K562 (cell line): ENCODE results near the gene PHKB. TPM values are rescaled to one million over a fixed set of nuclear protein-coding genes. Genes with fewer than 3 reads are reported as not detected.

Experiments used
- ATAC-seq: fragments of 200-7000 bp; cut with Tn5 transposase; 3 replicates; pipeline ENCODE4 v1.9.1; 2020; ENCODE audit warnings: moderate library complexity
- BruUV-seq: library from RNA; stranded (reverse); fragments of 400-500 nt; replicated peaks from 2 replicates; lab custom pipeline; 2021; lab: Mats Ljungman, UMichigan
- CTCF ChIA-PET: fragments of 300-600 bp; formaldehyde crosslinking; extraction: SDS; loops from one replicate; lab custom pipeline; 2021; ENCODE audit warnings: low intra/inter-chr PET ratio; lab: Yijun Ruan, JAX
- POLR2A ChIA-PET: fragments of 300-600, 350-650 bp; sonication (Branson Sonifier 250); formaldehyde crosslinking; extraction: SDS; loops from one replicate; lab custom pipeline; 2021; ENCODE audit warnings: antibody characterized with exemption, inconsistent platforms; lab: Yijun Ruan, JAX
- DNase-seq, 4 experiments: peaks; one replicate each; pipeline versions ENCODE4 v3.0.0 to v3.0.0-alpha.2; 2011 to 2018; ENCODE audit warnings: low spot score in 3 of 4, mixed read lengths in 3 of 4; ENCODE audit errors: extremely low read depth in 1 of 4
- FAIRE-seq: peaks from 2 replicates; lab custom pipeline; 2011; peaks lifted over from hg19 to GRCh38; lab: Jason Lieb, UNC
- H2AFZ ChIP-seq: 2 replicates; pipeline ENCODE4 v1.6.0; 2011; ENCODE audit warnings: low read depth, low read length, control low read depth, inconsistent platforms
- H3K27ac ChIP-seq: fragments of 200-600 bp; 3 replicates; pipeline ENCODE4 v1.8.0; 2011; ENCODE audit warnings: low read depth, mild to moderate bottlenecking, control low read depth, inconsistent platforms, low read length, moderate library complexity, mixed read lengths; ENCODE audit errors: extremely low read depth
- H3K27me3 ChIP-seq, 2 experiments: fragments of 300-600 bp in 1 of 2; 2 replicates in 1 of 2; 3 replicates in 1 of 2; pipeline versions ENCODE4 v1.6.0 to v1.8.0; 2011; ENCODE audit warnings: inconsistent platforms in 2 of 2, low read length in 2 of 2, mild to moderate bottlenecking in 1 of 2, mixed read lengths in 1 of 2, moderate library complexity in 1 of 2; ENCODE audit not compliant: control insufficient read depth in 2 of 2, insufficient read depth in 2 of 2
- H3K36me3 ChIP-seq: fragments of 300-600 bp; 3 replicates; pipeline ENCODE4 v1.8.0; 2011; ENCODE audit warnings: mild to moderate bottlenecking, low read length, inconsistent platforms; ENCODE audit not compliant: control insufficient read depth, insufficient read depth
- H3K4me1 ChIP-seq, 2 experiments: fragments of 200-600 bp in 1 of 2; replicated peaks in 1 of 2; 2 replicates in 1 of 2; 3 replicates in 1 of 2; pipeline versions ENCODE4 v1.5.1 to v1.8.0; 2011; ENCODE audit warnings: inconsistent platforms in 2 of 2, low read length in 2 of 2, mild to moderate bottlenecking in 1 of 2, mixed read lengths in 1 of 2, moderate library complexity in 1 of 2; ENCODE audit not compliant: control insufficient read depth in 2 of 2, insufficient read depth in 2 of 2
- H3K4me2 ChIP-seq: 2 replicates; pipeline ENCODE4 v1.6.1; 2011; ENCODE audit warnings: low read length, control low read depth, inconsistent platforms, mixed read lengths; ENCODE audit not compliant: insufficient read depth
- H3K4me3 ChIP-seq: fragments of 200-600 bp; sonication (generic), shearing (Covaris generic); 2 replicates; pipeline ENCODE4 v1.5.1; 2016; ENCODE audit warnings: control low read depth, inconsistent platforms
- H3K79me2 ChIP-seq: fragments of 200-600 bp; 3 replicates; pipeline ENCODE4 v1.8.0; 2011; ENCODE audit warnings: low read length, inconsistent platforms; ENCODE audit not compliant: control insufficient read depth, insufficient read depth
- H3K9ac ChIP-seq, 2 experiments: 2 replicates each; pipeline versions ENCODE4 v1.6.0 to v1.6.1; 2011; ENCODE audit warnings: low read depth in 2 of 2, low read length in 2 of 2, control low read depth in 1 of 2, inconsistent platforms in 1 of 2, mild to moderate bottlenecking in 1 of 2, mixed read lengths in 1 of 2; ENCODE audit not compliant: insufficient read depth in 1 of 2
- H3K9me1 ChIP-seq: one replicate; pipeline ENCODE4 v1.6.0; 2011; ENCODE audit warnings: inconsistent platforms, mild to moderate bottlenecking, low read length, moderate library complexity; ENCODE audit not compliant: control insufficient read depth, insufficient read depth
- H3K9me3 ChIP-seq: replicated peaks from 2 replicates; pipeline ENCODE4 v1.5.1; 2011; ENCODE audit warnings: low read depth, low read length, inconsistent platforms; ENCODE audit not compliant: control insufficient read depth, insufficient read depth
- H4K20me1 ChIP-seq: replicated peaks from 2 replicates; pipeline ENCODE4 v1.6.1; 2011; ENCODE audit warnings: low read length, inconsistent platforms, mixed read lengths; ENCODE audit not compliant: control insufficient read depth, insufficient read depth
- BRF1 ChIP-seq: IDR thresholded peaks from 3 replicates; pipeline ENCODE4 v1.6.1; 2011; ENCODE audit warnings: borderline replicate concordance, mild to moderate bottlenecking; ENCODE audit not compliant: insufficient read length; ENCODE audit errors: extremely low read depth
- COPS2 ChIP-seq: fragments of 450-650 bp; conservative IDR thresholded peaks from 2 replicates; pipeline ENCODE4 v1.6.1; 2016; ENCODE audit warnings: mild to moderate bottlenecking, moderate library complexity
- NCOA6 ChIP-seq: fragments of 450-650 bp; IDR thresholded peaks from 2 replicates; pipeline ENCODE4 v1.6.1; 2017; ENCODE audit warnings: mild to moderate bottlenecking
- RBM15 ChIP-seq: fragments of 200-400 bp; formaldehyde crosslinking; IDR thresholded peaks from 2 replicates; pipeline ENCODE4 v1.6.1; 2018; ENCODE audit warnings: mild to moderate bottlenecking, low read length, moderate library complexity; ENCODE audit not compliant: insufficient read depth
- SP2 ChIP-seq: IDR thresholded peaks from 2 replicates; pipeline ENCODE4 v1.6.1; 2011; ENCODE audit warnings: mild to moderate bottlenecking, low read depth, low read length, moderate library complexity; ENCODE audit not compliant: poor library complexity, severe bottlenecking; ENCODE audit errors: extremely low read depth
- TAL1 ChIP-seq: fragments of 450-650 bp; IDR thresholded peaks from 2 replicates; pipeline ENCODE4 v1.6.1; 2016; ENCODE audit warnings: mild to moderate bottlenecking
- ZNF311 ChIP-seq: fragments of 250-450 bp; sonication (Bioruptor Pico); IDR thresholded peaks from 2 replicates; pipeline ENCODE4 v1.4.0; 2020; ENCODE audit warnings: mild to moderate bottlenecking, moderate library complexity
- WGBS: fragments of 100-300 bp; shearing (Covaris generic); methylation state at CpG from one replicate; pipeline ENCODE4 v1.1.6; 2016; ENCODE audit warnings: low coverage, mixed read lengths; ENCODE audit not compliant: insufficient coverage; ENCODE audit errors: missing lambda C conversion rate; 5-methylcytosine and 5-hydroxymethylcytosine counted together
- in situ Hi-C: fragments of 300-500 bp; cut with MboI; formaldehyde crosslinking; loops from 4 replicates; pipeline ENCODE4 v1.15.0; 2018; ENCODE audit warnings: inconsistent platforms, mixed read lengths
- intact Hi-C: fragments of 100-400 bp; cut with micrococcal nuclease; formaldehyde crosslinking; loops from 2 replicates; pipeline ENCODE4 v1.14.2; 2022
- polyA plus RNA-seq, 8 experiments: library from polyadenylated mRNA; depleted of rRNA in 4 of 8; stranded (reverse) in 5 of 8; unstranded in 3 of 8; fragments of >200 nt; fragmentation: Nextera tagmentation in 2 of 8; fragmentation: Illumina TruSeq in 1 of 8; extraction: Ambion mirVana in 2 of 8; extraction: Trizol in 1 of 8; gene quantifications; 2 replicates each; pipeline versions ENCODE4 v1.2.1 to v1.2.3, GENCODE V29; 2011 to 2014; ENCODE audit warnings: inconsistent platforms in 1 of 8, missing spikeins in 1 of 8
- total RNA-seq, 7 experiments: library from RNA; depleted of rRNA in 6 of 7; stranded (reverse); fragments of >200 nt in 6 of 7; fragmentation: Illumina TruSeq in 2 of 7; extraction: Trizol in 2 of 7; gene quantifications; 2 replicates each; pipeline versions ENCODE4 v1.2.1 to v1.2.3, GENCODE V29; 2011 to 2021; ENCODE audit warnings: low replicate concordance in 1 of 7
- TF ChIP-seq, protein P1 (sequence below): fragments of 450-650 bp; formaldehyde crosslinking; IDR thresholded peaks from 2 replicates; pipeline ENCODE4 v1.4.0; 2022; ENCODE audit warnings: missing genetic modification characterization
- TF ChIP-seq, protein P2 (sequence below): fragments of 450-650 bp; IDR thresholded peaks from 2 replicates; pipeline ENCODE4 v1.6.1; 2016; ENCODE audit warnings: missing biosample characterization, missing genetic modification characterization
- TF ChIP-seq, protein P3 (sequence below): fragments of 450-650 bp; formaldehyde crosslinking; IDR thresholded peaks from 2 replicates; pipeline ENCODE4 v1.4.0; 2022; ENCODE audit warnings: missing genetic modification characterization
- TF ChIP-seq, protein P4 (sequence below): sonication (generic); formaldehyde crosslinking; IDR thresholded peaks from 2 replicates; pipeline ENCODE4 v1.8.0; 2023; ENCODE audit warnings: mild to moderate bottlenecking, missing genetic modification reagents

Gene PHKB
- total and polyA plus RNA-seq, 9 of the 15 experiments (the other 6 are each of a cell fraction or from before 2014, with no cell fraction given) = 24.7 to 92.3 (median 67.0) TPM

DNA sequence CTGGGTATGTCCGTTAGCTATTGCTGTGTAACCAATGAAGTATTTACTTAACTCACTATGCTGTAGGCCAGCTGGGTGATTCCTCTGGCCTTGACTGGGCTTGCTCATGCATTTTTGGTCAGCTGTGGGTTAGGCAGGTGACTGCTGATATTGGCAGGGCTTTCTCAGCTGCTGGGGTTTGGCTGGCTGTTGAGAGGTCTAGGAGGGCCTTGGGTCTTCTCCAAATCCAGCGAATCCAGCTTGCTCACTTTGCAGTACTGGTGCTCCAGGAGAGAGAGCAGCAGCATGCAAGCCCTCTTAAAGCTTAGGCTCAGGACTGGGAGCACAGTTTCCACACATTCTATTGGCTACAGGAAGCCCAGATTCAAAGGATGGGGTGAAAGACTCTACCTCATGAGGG is 270.1 kb downstream of the PHKB start (continued):
- TF ChIP-seq, protein P1, sequence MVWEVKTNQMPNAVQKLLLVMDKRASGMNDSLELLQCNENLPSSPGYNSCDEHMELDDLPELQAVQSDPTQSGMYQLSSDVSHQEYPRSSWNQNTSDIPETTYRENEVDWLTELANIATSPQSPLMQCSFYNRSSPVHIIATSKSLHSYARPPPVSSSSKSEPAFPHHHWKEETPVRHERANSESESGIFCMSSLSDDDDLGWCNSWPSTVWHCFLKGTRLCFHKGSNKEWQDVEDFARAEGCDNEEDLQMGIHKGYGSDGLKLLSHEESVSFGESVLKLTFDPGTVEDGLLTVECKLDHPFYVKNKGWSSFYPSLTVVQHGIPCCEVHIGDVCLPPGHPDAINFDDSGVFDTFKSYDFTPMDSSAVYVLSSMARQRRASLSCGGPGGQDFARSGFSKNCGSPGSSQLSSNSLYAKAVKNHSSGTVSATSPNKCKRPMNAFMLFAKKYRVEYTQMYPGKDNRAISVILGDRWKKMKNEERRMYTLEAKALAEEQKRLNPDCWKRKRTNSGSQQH (CRISPR knock-in tag) = no peak
- no peak for TF ChIP-seq NCOA6
- no peak for TF ChIP-seq TAL1
- TF ChIP-seq, protein P2, sequence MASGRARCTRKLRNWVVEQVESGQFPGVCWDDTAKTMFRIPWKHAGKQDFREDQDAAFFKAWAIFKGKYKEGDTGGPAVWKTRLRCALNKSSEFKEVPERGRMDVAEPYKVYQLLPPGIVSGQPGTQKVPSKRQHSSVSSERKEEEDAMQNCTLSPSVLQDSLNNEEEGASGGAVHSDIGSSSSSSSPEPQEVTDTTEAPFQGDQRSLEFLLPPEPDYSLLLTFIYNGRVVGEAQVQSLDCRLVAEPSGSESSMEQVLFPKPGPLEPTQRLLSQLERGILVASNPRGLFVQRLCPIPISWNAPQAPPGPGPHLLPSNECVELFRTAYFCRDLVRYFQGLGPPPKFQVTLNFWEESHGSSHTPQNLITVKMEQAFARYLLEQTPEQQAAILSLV = no peak
- no peak for TF ChIP-seq SP2
- TF ChIP-seq, protein P3, sequence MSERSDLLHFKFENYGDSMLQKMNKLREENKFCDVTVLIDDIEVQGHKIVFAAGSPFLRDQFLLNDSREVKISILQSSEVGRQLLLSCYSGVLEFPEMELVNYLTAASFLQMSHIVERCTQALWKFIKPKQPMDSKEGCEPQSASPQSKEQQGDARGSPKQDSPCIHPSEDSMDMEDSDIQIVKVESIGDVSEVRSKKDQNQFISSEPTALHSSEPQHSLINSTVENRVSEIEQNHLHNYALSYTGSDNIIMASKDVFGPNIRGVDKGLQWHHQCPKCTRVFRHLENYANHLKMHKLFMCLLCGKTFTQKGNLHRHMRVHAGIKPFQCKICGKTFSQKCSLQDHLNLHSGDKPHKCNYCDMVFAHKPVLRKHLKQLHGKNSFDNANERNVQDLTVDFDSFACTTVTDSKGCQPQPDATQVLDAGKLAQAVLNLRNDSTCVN (CRISPR knock-in tag) = no peak

DNA sequence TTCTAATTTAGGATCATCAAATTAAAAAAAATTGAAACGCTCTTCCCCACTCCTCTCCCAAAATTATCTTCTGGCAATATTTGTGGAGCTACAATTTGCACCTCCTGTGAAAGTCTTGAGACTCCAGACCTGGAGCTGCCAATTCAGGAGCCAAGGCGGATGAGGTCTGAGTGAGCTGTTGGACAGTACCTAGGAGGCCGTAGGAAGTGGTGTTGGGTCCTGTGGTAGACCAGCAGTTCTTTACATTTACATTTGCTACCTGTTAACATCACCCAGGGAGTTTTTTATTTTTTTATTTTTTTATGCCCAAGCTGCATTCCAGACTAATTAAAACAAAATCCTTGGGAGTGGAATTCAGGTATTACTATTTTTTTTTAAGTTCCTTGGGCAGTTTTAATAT is 271.0 kb downstream of the PHKB start:
- TF ChIP-seq ZNF311 (CRISPR knock-in tag) (no peak), RBM15 (no peak), BRF1 (no peak), NCOA6 (no peak), COPS2 (no peak)
- TF ChIP-seq, protein P4, sequence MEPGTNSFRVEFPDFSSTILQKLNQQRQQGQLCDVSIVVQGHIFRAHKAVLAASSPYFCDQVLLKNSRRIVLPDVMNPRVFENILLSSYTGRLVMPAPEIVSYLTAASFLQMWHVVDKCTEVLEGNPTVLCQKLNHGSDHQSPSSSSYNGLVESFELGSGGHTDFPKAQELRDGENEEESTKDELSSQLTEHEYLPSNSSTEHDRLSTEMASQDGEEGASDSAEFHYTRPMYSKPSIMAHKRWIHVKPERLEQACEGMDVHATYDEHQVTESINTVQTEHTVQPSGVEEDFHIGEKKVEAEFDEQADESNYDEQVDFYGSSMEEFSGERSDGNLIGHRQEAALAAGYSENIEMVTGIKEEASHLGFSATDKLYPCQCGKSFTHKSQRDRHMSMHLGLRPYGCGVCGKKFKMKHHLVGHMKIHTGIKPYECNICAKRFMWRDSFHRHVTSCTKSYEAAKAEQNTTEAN (CRISPR knock-in tag) = no peak
- no peaks in the 10 kb centered on the region for H3K79me2 ChIP-seq
- BruUV-seq = no TSS peak
- H2AFZ ChIP-seq = no peak overlapping the region
- intact Hi-C loops (no loop called here), in situ Hi-C loops (no loop called here)
- ATAC-seq = no peak
- H3K4me2 ChIP-seq = no peak overlapping the region
- H3K9ac ChIP-seq = no peak overlapping the region
- no peaks in the 10 kb centered on the region for H4K20me1 ChIP-seq
- H3K9me3 ChIP-seq = no peaks in the 10 kb centered on the region
- H3K4me3 ChIP-seq = no peak overlapping the region
- peaks cover 10 to 18% of the 10 kb centered on the region in 2 experiments; a peak in 4 of 5 replicates for H3K27me3 ChIP-seq
- ChIA-PET POLR2A (interaction anchor here (1.9 kb wide), 1 partner anchor 22 kb away, joined by 5 read pairs; no protein-coding TSS in a partner anchor), CTCF (no interaction called here)
- no peak overlapping the region for H3K27ac ChIP-seq
- no peak for DNase-seq
- H3K9me1 ChIP-seq = no peaks in the 10 kb centered on the region
- no peaks in the 10 kb centered on the region for H3K4me1 ChIP-seq
- WGBS = 0% methylated on average over 3 of the region's 3 CpGs
- H3K36me3 ChIP-seq = no peaks in the 10 kb centered on the region
- no peak for FAIRE-seq
